Lower leg skin (tissue), 3 donors: ENCODE results near the gene EML1.

Source experiments
- CTCF ChIP-seq, 3 donors: fragments of 450-650 bp; IDR thresholded peaks; one replicate each; pipeline ENCODE4 v1.5.1; 2016; ENCODE audit warnings: antibody characterized with exemption in 3 of 3, mild to moderate bottlenecking in 3 of 3, moderate library complexity in 2 of 3
- POLR2A ChIP-seq, 2 donors: fragments of 450-650 bp; IDR thresholded peaks; one replicate each; pipeline ENCODE4 v1.6.1; 2016 to 2017; ENCODE audit warnings: antibody characterized with exemption in 2 of 2, mild to moderate bottlenecking in 1 of 2, moderate library complexity in 1 of 2

- TF ChIP-seq CTCF (IDR thresholded peaks at IDR 0.05) = no peak
- TF ChIP-seq POLR2A (IDR thresholded peaks at IDR 0.05) = no peak
Measured at GRCh38 chr14:99930420-99931274, 137.4 kb downstream of the EML1 start.
